ENCODE measurements around the gene CCK. TPM values are rescaled to one million over a fixed set of nuclear protein-coding genes. Genes with fewer than 3 reads are reported as not detected.
A peak's percentile ranks its signal among the peaks of the same experiment; 100 is the strongest.
"Not testable (repeated sequence)": the region's sequence is repeated elsewhere in the genome, so short reads cannot be mapped to it uniquely, and the experiment has no call there.

Gene CCK
- total RNA-seq, 5 donors from 2014 or later (not counting 1 experiment from before 2014, with no cell fraction given), result not detected

DNA sequence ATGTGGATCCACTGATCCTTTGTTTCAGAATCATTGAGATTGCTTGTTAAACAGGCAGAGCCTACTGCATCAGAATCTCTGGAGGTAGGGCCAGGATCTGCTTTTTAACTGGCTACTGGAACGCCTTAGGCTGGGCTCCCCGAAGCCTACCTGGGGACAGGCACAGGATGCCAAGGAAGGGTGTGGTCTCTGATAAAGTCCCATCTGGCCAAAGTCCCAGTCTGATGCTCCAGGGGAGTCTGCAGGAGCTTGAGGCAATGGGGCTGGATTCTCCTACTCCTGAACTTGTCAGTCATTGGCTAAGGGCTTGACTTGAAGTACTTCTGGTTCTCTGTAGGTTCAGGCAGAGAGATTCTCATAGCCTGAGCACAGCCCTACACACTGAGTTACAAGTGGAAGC is 22.4 kb upstream of the CCK start:
- no peaks in the 10 kb centered on the region for H3K9me3 Mint-ChIP-seq
- peaks cover 7 to 10% of the 10 kb centered on the region in 2 donors for H3K27me3 Mint-ChIP-seq
- DNase-seq (no peak), ATAC-seq (replicated peaks in 1 of 4) (no peak)
- 100% methylated on average over 1 of the region's 2 CpGs for WGBS (ENCODE audit: insufficient coverage)
- no peaks in the 10 kb centered on the region for H3K9me3 ChIP-seq
- peaks cover 0 to 6% of the 10 kb centered on the region in 2 experiments for H3K27me3 ChIP-seq (replicated peaks in 1 of 2; ENCODE audit: control insufficient read depth in 2 of 2, extremely low read depth in 1 of 2, insufficient read depth in 2 of 2, low read length in 1 of 2)
- no peaks in the 10 kb centered on the region for H3K36me3 Mint-ChIP-seq
- no peak overlapping the region for H3K4me3 ChIP-seq (ENCODE audit: control insufficient read depth in 1 of 2, extremely low read depth in 1 of 2, low read length in 1 of 2)
- H3K27ac Mint-ChIP-seq, result no peak overlapping the region
- CTCF ChIA-PET, result interaction anchor here in 1 of 2 donors (0.5 kb wide), 1 partner anchor 228 kb away, joined by 6 read pairs; no protein-coding TSS in a partner anchor
- no peak overlapping the region for H3K4me3 Mint-ChIP-seq
- no peaks in the 10 kb centered on the region for H3K36me3 ChIP-seq (ENCODE audit: control insufficient read depth in 2 of 2, extremely low read depth in 1 of 2, insufficient read depth in 1 of 2, low read length in 1 of 2)
- no peak overlapping the region for H3K27ac ChIP-seq (ENCODE audit: low read length)
- H3K4me1 Mint-ChIP-seq, result peaks cover 0 to 17% (median 16%) of the 10 kb centered on the region in 3 donors
- H3K4me1 ChIP-seq (ENCODE audit: control insufficient read depth in 1 of 2, extremely low read depth in 1 of 2, insufficient read depth in 2 of 2, low read length in 2 of 2), result no peaks in the 10 kb centered on the region
- POLR2A ChIA-PET, result no interaction called here

DNA sequence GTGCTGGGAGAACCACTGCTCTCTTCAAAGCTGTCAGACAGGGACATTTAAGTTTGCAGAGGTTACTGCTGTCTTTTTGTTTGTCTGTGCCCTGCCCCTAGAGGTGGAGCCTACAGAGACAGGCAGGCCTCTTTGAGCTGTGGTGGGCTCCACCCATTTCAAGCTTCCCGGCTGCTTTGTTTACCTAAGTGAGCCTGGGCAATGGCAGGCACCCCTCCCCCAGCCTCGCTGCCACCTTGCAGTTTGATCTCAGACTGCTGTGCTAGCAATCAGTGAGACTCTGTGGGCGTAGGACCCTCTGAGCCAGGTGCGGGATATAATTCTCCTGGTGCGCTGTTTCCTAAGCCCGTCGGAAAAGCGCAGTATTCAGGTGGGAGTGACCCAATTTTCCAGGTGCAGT is 21.4 kb upstream of the CCK start:
- POLR2A ChIA-PET; H3K27me3 ChIP-seq (replicated peaks in 1 of 2; ENCODE audit: control insufficient read depth in 2 of 2, extremely low read depth in 1 of 2, insufficient read depth in 2 of 2, low read length in 1 of 2); H3K36me3 Mint-ChIP-seq; H3K27ac Mint-ChIP-seq; H3K27ac ChIP-seq (ENCODE audit: low read length); CTCF ChIA-PET; H3K9me3 ChIP-seq; H3K36me3 ChIP-seq (ENCODE audit: control insufficient read depth in 2 of 2, extremely low read depth in 1 of 2, insufficient read depth in 1 of 2, low read length in 1 of 2); DNase-seq; ATAC-seq (replicated peaks in 1 of 4); H3K4me3 ChIP-seq (ENCODE audit: control insufficient read depth in 1 of 2, extremely low read depth in 1 of 2, low read length in 1 of 2); H3K4me3 Mint-ChIP-seq; H3K4me1 ChIP-seq (ENCODE audit: control insufficient read depth in 1 of 2, extremely low read depth in 1 of 2, insufficient read depth in 2 of 2, low read length in 2 of 2); H3K9me3 Mint-ChIP-seq: not testable (repeated sequence)
- H3K27me3 Mint-ChIP-seq, result peaks cover 7 to 10% of the 10 kb centered on the region in 2 donors
- 92% methylated on average over 6 of the region's 8 CpGs for WGBS (ENCODE audit: insufficient coverage)
- H3K4me1 Mint-ChIP-seq, result peaks cover 0 to 17% (median 16%) of the 10 kb centered on the region in 3 donors

DNA sequence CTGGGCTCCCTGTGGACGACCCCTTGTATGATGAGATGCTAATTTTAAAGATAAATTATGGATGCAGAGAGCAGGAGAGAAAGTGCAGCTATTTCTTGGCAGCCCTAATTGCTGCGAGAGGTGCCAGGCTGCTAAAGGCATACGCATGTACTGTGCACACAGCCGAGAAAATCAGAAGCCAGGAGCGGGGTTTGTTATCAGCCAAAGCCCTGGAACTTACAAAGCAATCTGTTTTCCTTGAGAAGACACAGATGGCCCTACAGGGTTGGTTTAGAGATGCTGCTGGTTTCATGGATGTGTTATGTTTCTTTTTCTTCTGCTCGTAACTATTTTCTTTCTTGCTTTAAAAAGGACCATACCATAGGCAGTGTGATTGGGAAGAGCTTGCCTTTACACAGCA is 11.7 kb upstream of the CCK start:
- peaks cover 0 to 3% of the 10 kb centered on the region in 2 experiments for H3K27me3 ChIP-seq (replicated peaks in 1 of 2; ENCODE audit: control insufficient read depth in 2 of 2, extremely low read depth in 1 of 2, insufficient read depth in 2 of 2, low read length in 1 of 2)
- DNase-seq, result no peak
- Mint-ChIP-seq H3K4me3 (no peak overlapping the region), H3K9me3 (peaks cover 8 to 19% (median 11%) of the 10 kb centered on the region in 3 donors), H3K4me1 (peaks cover 0 to 2% (median 0%) of the 10 kb centered on the region in 3 donors), H3K27me3 (no peaks in the 10 kb centered on the region), H3K36me3 (no peaks in the 10 kb centered on the region), H3K27ac (no peak overlapping the region)
- H3K27ac ChIP-seq (ENCODE audit: low read length), result no peak overlapping the region
- H3K36me3 ChIP-seq (ENCODE audit: control insufficient read depth in 2 of 2, extremely low read depth in 1 of 2, insufficient read depth in 1 of 2, low read length in 1 of 2), result no peaks in the 10 kb centered on the region
- WGBS (ENCODE audit: insufficient coverage), result 86% methylated on average over 5 of the region's 6 CpGs
- H3K9me3 ChIP-seq, result no peaks in the 10 kb centered on the region
- POLR2A ChIA-PET, result no interaction called here
- ATAC-seq (replicated peaks in 1 of 4), result no peak
- CTCF ChIA-PET, result interaction anchor here in 1 of 2 donors (0.6 kb wide), 1 partner anchor 9 kb away, joined by 4 read pairs; no protein-coding TSS in a partner anchor
- H3K4me3 ChIP-seq (ENCODE audit: control insufficient read depth in 1 of 2, extremely low read depth in 1 of 2, low read length in 1 of 2), result no peak overlapping the region
- H3K4me1 ChIP-seq (ENCODE audit: control insufficient read depth in 1 of 2, extremely low read depth in 1 of 2, insufficient read depth in 2 of 2, low read length in 2 of 2), result no peaks in the 10 kb centered on the region

DNA sequence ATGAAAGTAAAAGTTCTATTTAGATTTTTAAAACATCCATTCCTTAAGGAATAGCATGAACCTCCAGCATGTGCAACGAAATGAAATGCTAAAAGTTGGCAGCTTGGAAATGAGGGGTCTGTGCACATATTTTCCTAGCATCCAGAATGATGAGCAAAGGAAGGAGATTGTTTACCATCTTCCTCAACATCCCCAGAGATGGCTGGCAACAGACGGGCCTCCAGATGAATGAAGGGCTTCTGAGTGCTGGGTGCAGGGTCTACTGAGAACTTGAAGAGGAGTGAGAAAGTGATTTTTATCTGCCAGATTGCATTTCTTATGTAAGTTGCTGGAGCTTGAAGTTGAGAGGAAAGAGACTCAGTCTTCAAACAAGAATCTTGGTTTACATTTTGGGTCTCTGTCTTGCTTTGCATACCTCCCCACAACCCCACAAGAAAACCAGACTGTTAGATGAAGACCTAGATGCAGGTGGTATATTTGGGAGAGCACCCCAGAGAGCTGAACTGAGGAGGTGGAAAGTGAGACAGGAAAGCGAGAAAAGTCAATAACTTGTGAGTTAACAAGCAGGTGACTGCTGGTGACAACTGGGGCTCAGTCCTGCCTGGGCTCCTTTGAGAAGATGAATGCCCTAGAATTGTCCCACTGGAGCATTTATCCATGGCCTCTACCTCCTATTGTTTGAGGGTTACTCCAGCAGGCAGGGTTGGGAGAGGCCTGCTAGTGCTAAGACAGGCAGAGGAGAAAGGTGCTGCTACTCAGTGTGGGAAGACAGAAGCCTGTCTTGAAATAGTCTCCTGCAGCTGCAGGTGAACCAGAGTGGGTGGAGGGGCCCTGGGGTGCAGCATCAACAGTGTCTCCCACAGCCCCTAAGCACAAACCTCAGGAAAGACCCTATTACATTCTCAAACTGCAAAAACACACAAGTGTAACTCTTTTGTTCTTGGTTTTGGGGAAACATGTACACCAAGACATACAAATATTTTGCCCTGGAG is 10.5 kb upstream of the CCK start:
- CTCF ChIA-PET, result no interaction called here
- H3K9me3 ChIP-seq, result no peaks in the 10 kb centered on the region
- Mint-ChIP-seq H3K9me3 (peaks cover 8 to 29% (median 18%) of the 10 kb centered on the region in 3 donors), H3K27ac (peak overlapping the region in 1 of 2 donors; percentile 57), H3K4me1 (peaks cover 0 to 2% (median 0%) of the 10 kb centered on the region in 3 donors), H3K36me3 (no peaks in the 10 kb centered on the region), H3K4me3 (no peak overlapping the region), H3K27me3 (peaks cover 0 to 3% of the 10 kb centered on the region in 2 donors)
- ATAC-seq (replicated peaks in 1 of 4), result no peak
- DNase-seq, result no peak
- H3K4me3 ChIP-seq (ENCODE audit: control insufficient read depth in 1 of 2, extremely low read depth in 1 of 2, low read length in 1 of 2), result no peak overlapping the region
- POLR2A ChIA-PET, result no interaction called here
- H3K36me3 ChIP-seq (ENCODE audit: control insufficient read depth in 2 of 2, extremely low read depth in 1 of 2, insufficient read depth in 1 of 2, low read length in 1 of 2), result no peaks in the 10 kb centered on the region
- 86% methylated on average over 1 of the region's 3 CpGs for WGBS (ENCODE audit: insufficient coverage)
- H3K27me3 ChIP-seq (replicated peaks in 1 of 2; ENCODE audit: control insufficient read depth in 2 of 2, extremely low read depth in 1 of 2, insufficient read depth in 2 of 2, low read length in 1 of 2), result peaks cover 0 to 3% of the 10 kb centered on the region in 2 experiments
- no peaks in the 10 kb centered on the region for H3K4me1 ChIP-seq (ENCODE audit: control insufficient read depth in 1 of 2, extremely low read depth in 1 of 2, insufficient read depth in 2 of 2, low read length in 2 of 2)
- H3K27ac ChIP-seq (ENCODE audit: low read length), result no peak overlapping the region

DNA sequence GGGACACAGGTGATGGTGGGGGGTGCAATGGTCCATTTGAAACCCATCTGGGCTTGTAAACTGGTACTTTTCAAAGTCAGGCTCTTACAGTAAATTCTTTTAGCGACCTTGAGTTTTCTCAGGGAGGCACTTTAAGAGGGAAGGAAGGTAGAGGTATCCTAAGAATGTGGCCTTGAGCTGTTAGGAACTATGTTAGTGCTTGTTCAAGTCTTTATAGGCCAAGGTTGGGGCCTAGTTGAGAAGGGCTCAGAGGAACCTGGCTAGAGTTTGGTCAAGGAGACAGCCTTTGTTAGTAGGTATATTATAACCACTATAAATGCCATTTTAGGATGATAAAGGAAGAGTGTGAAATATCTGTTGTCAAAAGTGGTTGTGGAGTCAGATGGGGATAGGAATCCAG is 9.2 kb upstream of the CCK start:
- POLR2A ChIA-PET, result no interaction called here
- no peak overlapping the region for H3K4me3 ChIP-seq (ENCODE audit: control insufficient read depth in 1 of 2, extremely low read depth in 1 of 2, low read length in 1 of 2)
- H3K4me1 ChIP-seq (ENCODE audit: control insufficient read depth in 1 of 2, extremely low read depth in 1 of 2, insufficient read depth in 2 of 2, low read length in 2 of 2), result no peaks in the 10 kb centered on the region
- no peak overlapping the region for H3K27ac ChIP-seq (ENCODE audit: low read length)
- CTCF ChIA-PET, result no interaction called here
- Mint-ChIP-seq H3K36me3 (no peaks in the 10 kb centered on the region), H3K4me1 (peaks cover 0 to 2% (median 0%) of the 10 kb centered on the region in 3 donors), H3K27me3 (peaks cover 5 to 12% of the 10 kb centered on the region in 2 donors), H3K4me3 (no peak overlapping the region), H3K27ac (no peak overlapping the region), H3K9me3 (peaks cover 8 to 29% (median 18%) of the 10 kb centered on the region in 3 donors)
- H3K36me3 ChIP-seq (ENCODE audit: control insufficient read depth in 2 of 2, extremely low read depth in 1 of 2, insufficient read depth in 1 of 2, low read length in 1 of 2), result no peaks in the 10 kb centered on the region
- ATAC-seq (replicated peaks in 1 of 4), result no peak
- no peaks in the 10 kb centered on the region for H3K9me3 ChIP-seq
- no peak for DNase-seq
- H3K27me3 ChIP-seq (replicated peaks in 1 of 2; ENCODE audit: control insufficient read depth in 2 of 2, extremely low read depth in 1 of 2, insufficient read depth in 2 of 2, low read length in 1 of 2), result peaks cover 0 to 8% of the 10 kb centered on the region in 2 experiments
- 57% methylated on average over 1 of the region's 1 CpG for WGBS (ENCODE audit: insufficient coverage)

DNA sequence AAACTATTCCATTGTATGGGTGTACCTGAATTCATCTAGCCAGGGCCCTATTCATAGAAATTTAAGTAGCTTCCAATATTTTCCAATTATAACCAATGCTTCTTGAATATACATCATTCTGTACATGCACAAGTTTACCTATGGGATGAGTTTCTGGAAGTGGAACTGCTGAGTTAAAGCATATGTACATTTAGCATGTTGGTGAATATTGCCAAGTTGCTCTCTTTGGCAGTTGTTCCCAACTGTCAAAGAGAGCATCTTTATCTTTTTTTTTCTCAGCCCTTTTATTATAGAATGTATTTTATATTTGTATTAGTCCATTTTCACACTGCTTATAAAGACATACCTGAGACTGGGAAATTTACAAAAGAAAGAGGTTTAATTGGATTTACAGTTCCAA is 8.3 kb upstream of the CCK start:
- ChIA-PET CTCF (no interaction called here), POLR2A (no interaction called here)
- peaks cover 0 to 13% of the 10 kb centered on the region in 2 experiments for H3K27me3 ChIP-seq (replicated peaks in 1 of 2; ENCODE audit: control insufficient read depth in 2 of 2, extremely low read depth in 1 of 2, insufficient read depth in 2 of 2, low read length in 1 of 2)
- H3K4me3 ChIP-seq (ENCODE audit: control insufficient read depth in 1 of 2, extremely low read depth in 1 of 2, low read length in 1 of 2), result no peak overlapping the region
- Mint-ChIP-seq H3K4me1 (peaks cover 0 to 2% (median 0%) of the 10 kb centered on the region in 3 donors), H3K27me3 (peaks cover 12 to 19% of the 10 kb centered on the region in 2 donors), H3K9me3 (peaks cover 5 to 20% (median 14%) of the 10 kb centered on the region in 3 donors), H3K27ac (no peak overlapping the region), H3K4me3 (no peak overlapping the region), H3K36me3 (no peaks in the 10 kb centered on the region)
- no peaks in the 10 kb centered on the region for H3K9me3 ChIP-seq
- DNase-seq (no peak), ATAC-seq (replicated peaks in 1 of 4) (no peak)
- no peaks in the 10 kb centered on the region for H3K36me3 ChIP-seq (ENCODE audit: control insufficient read depth in 2 of 2, extremely low read depth in 1 of 2, insufficient read depth in 1 of 2, low read length in 1 of 2)
- no peaks in the 10 kb centered on the region for H3K4me1 ChIP-seq (ENCODE audit: control insufficient read depth in 1 of 2, extremely low read depth in 1 of 2, insufficient read depth in 2 of 2, low read length in 2 of 2)
- H3K27ac ChIP-seq (ENCODE audit: low read length), result no peak overlapping the region

All from T-cell (primary cell).